NCI-H2196 (cell line): ENCODE data around the gene KRTCAP3.
"Not testable (repeated sequence)": the region's sequence is repeated elsewhere in the genome, so short reads cannot be mapped to it uniquely, and the experiment has no call there.

Experiments used
- DNase-seq: peaks from one replicate; lab custom pipeline; 2025; ENCODE audit not compliant: unreplicated experiment; lab: John Stamatoyannopoulos, UW

Gene KRTCAP3

GRCh38 chr2:27441958-27442919, at the start of gene KRTCAP3:
Gene KRTCAP3 (plus strand): TSS chr2:27442381. CDS start chr2:27442413, 32 bp downstream.
- peak; percentile 87 for DNase-seq

- no peak for DNase-seq
Measured at GRCh38 chr2:27393225-27393624, 49.0 kb upstream of the KRTCAP3 start.

GRCh38 chr2:27398962-27399361, 43.2 kb upstream of the KRTCAP3 start:
- no peak for DNase-seq

GRCh38 chr2:27400348-27401135, 41.6 kb upstream of the KRTCAP3 start:
- DNase-seq = no peak

GRCh38 chr2:27407798-27408491, 34.2 kb upstream of the KRTCAP3 start:
- DNase-seq = peak; percentile 32

GRCh38 chr2:27408601-27409320, 33.4 kb upstream of the KRTCAP3 start:
- DNase-seq = no peak

GRCh38 chr2:27409321-27410073, 32.7 kb upstream of the KRTCAP3 start, which contains the start of gene PPM1G:
Gene PPM1G (minus strand): TSS chr2:27409591. CDS start chr2:27409422, 169 bp downstream.
- peak; percentile 98 for DNase-seq

GRCh38 chr2:27412419-27413152, 29.6 kb upstream of the KRTCAP3 start:
- no peak for DNase-seq

- no peak for DNase-seq
Measured at GRCh38 chr2:27416151-27416550, 26.0 kb upstream of the KRTCAP3 start.

GRCh38 chr2:27420996-27421395, 21.2 kb upstream of the KRTCAP3 start:
- DNase-seq = no peak

GRCh38 chr2:27421660-27422250, 20.4 kb upstream of the KRTCAP3 start:
- DNase-seq = no peak

GRCh38 chr2:27422958-27423357, 19.2 kb upstream of the KRTCAP3 start:
- DNase-seq = no peak

- not testable (repeated sequence) for DNase-seq
Measured at GRCh38 chr2:27425039-27425438, 17.1 kb upstream of the KRTCAP3 start.

- no peak for DNase-seq
Measured at GRCh38 chr2:27427863-27428212, 14.3 kb upstream of the KRTCAP3 start.

GRCh38 chr2:27428213-27428977, 13.8 kb upstream of the KRTCAP3 start, which contains the start of gene NRBP1:
Gene NRBP1 (plus strand): TSS chr2:27428631. CDS start chr2:27433274, 4,643 bp downstream.
- DNase-seq = peak; percentile 96

GRCh38 chr2:27428978-27429541, 13.1 kb upstream of the KRTCAP3 start:
- DNase-seq = peak; percentile 76

- DNase-seq = no peak
Measured at GRCh38 chr2:27431395-27431794, 10.8 kb upstream of the KRTCAP3 start.

GRCh38 chr2:27435628-27436027, 6.6 kb upstream of the KRTCAP3 start:
- DNase-seq = no peak
